ENCODE results near the gene CD209. TPM values are rescaled to one million over a fixed set of nuclear protein-coding genes. Genes with fewer than 3 reads are reported as not detected.

The CD209 gene
- total and polyA plus RNA-seq, 2 experiments from 2014 or later = not detected

DNA sequence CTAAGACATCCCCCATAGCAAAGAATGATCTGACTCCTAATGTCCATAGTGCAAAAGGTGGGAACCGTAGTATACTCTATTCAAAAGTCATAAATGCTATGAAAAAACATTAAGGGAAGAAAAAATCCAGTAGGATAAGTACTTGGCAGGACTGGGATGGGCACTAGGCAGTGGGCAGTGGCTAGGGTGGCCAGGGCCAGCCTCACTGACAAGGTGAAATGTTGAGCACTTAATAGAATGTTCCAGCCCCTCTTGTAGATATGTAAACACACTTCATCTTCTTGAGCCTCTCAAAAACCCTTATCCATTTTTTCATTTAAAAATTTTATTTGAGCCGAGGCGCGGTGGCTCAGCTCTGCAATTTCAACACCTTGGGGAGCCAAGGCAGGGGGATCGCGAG lies 14.0 kb downstream of the CD209 start:
- WGBS, 2 experiments (ENCODE audit: low coverage in 1 of 2, low lambda C conversion rate in 2 of 2, missing lambda C conversion rate in 2 of 2) = 21 to 29% methylated on average over 6 of the region's 6 CpGs
- no peak overlapping the region for H3K4me3 ChIP-seq
- no peak overlapping the region for H3K27ac ChIP-seq
- TF ChIP-seq EZH2 (IDR thresholded peaks at IDR 0.05; ENCODE audit: insufficient read depth, poor library complexity, severe bottlenecking) (no peak), EZH2phosphoT487 (IDR thresholded peaks at IDR 0.05; ENCODE audit: insufficient read depth, low read depth) (no peak)
- no peak overlapping the region for H2AFZ ChIP-seq
- H3K79me2 ChIP-seq (ENCODE audit: insufficient read depth) = no peaks in the 10 kb centered on the region
- H3K4me1 ChIP-seq (ENCODE audit: insufficient read depth) = no peaks in the 10 kb centered on the region
- H3K9me3 ChIP-seq (ENCODE audit: low read depth) = no peaks in the 10 kb centered on the region
- no peaks in the 10 kb centered on the region for H3K36me3 ChIP-seq (ENCODE audit: low read depth)
- no peak for DNase-seq
- H3K9ac ChIP-seq = no peak overlapping the region
- no peak overlapping the region for H3K4me2 ChIP-seq (ENCODE audit: unreplicated experiment)
- peaks cover 50% of the 10 kb centered on the region for H3K27me3 ChIP-seq (replicated peaks; ENCODE audit: insufficient read depth)
- no peaks in the 10 kb centered on the region for H4K20me1 ChIP-seq (ENCODE audit: insufficient read depth)
- in situ Hi-C loops (cut with MboI) = no loop called here
- H3F3A ChIP-seq (ENCODE audit: insufficient read depth) = no peaks in the 10 kb centered on the region
- H3K9me2 ChIP-seq (ENCODE audit: insufficient read depth) = no peaks in the 10 kb centered on the region

DNA sequence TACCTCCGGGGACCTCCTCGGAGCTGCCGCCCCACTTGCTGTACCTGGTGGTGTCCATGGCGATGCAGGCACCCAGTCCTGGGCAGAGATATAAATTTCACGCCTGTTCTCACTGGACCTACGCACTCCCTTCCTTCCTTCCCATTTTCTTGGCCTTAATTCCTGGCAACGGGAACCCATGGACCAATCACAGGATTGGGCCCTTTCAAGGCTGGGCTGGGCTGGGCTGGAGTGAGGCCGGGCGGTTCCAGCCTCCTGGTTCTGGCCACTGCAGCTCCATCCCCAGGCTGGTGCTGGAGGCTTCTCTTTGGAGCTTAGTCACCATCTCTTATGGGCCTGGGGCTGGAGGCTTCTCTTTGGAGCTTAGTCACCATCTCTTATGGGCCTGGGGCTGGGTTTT lies 15.3 kb downstream of the CD209 start, which contains the start of gene CLEC4G:
TSS of gene CLEC4G (minus strand) at position 66 of the 400 bp plus-strand sequence. CDS start at position 58, 8 bp downstream.
- H3K27me3 ChIP-seq (replicated peaks; ENCODE audit: insufficient read depth) = peaks cover 63% of the 10 kb centered on the region
- H3K9me3 ChIP-seq (ENCODE audit: low read depth) = no peaks in the 10 kb centered on the region
- no peaks in the 10 kb centered on the region for H3K4me1 ChIP-seq (ENCODE audit: insufficient read depth)
- H3K4me2 ChIP-seq (ENCODE audit: unreplicated experiment) = no peak within 1 kb of the TSS
- 13 to 18% methylated on average over 8 to 9 of the region's 9 CpGs for WGBS, 2 experiments (ENCODE audit: low coverage in 1 of 2, low lambda C conversion rate in 2 of 2, missing lambda C conversion rate in 2 of 2)
- H3K9me2 ChIP-seq (ENCODE audit: insufficient read depth) = no peaks in the 10 kb centered on the region
- no peak for TF ChIP-seq EZH2 (IDR thresholded peaks at IDR 0.05; ENCODE audit: insufficient read depth, poor library complexity, severe bottlenecking)
- TF ChIP-seq EZH2phosphoT487 (IDR thresholded peaks at IDR 0.05; ENCODE audit: insufficient read depth, low read depth) = no peak
- no peak within 1 kb of the TSS for H3K9ac ChIP-seq
- in situ Hi-C loops (cut with MboI) = no loop called here
- H3K4me3 ChIP-seq = no peak within 1 kb of the TSS
- no peaks in the 10 kb centered on the region for H3K36me3 ChIP-seq (ENCODE audit: low read depth)
- no peaks in the 10 kb centered on the region for H4K20me1 ChIP-seq (ENCODE audit: insufficient read depth)
- H3K79me2 ChIP-seq (ENCODE audit: insufficient read depth) = no peaks in the 10 kb centered on the region
- no peak for DNase-seq
- no peak within 1 kb of the TSS for H3K27ac ChIP-seq
- H3F3A ChIP-seq (ENCODE audit: insufficient read depth) = no peaks in the 10 kb centered on the region
- no peak within 1 kb of the TSS for H2AFZ ChIP-seq

DNA sequence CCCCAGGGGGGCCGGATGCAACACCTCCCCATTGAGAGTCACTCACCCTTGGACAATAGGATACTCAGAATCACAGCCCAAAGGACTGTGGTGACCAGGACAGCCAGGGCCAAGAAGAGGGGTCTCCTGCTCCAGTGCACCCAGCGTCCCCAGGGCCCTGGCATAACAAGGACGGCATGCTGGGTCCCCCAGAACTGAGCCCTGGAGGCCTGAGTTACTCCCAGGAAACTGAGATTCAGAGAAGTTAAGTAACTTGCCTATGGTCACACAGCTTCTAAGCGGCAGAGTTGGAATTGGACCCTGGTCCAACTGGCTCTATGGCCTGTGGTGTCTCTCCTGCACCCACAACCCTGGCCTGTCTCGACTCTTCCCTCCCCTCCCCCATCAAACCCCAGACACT lies 15.7 kb downstream of the CD209 start:
- in situ Hi-C loops (cut with MboI) = no loop called here
- no peaks in the 10 kb centered on the region for H4K20me1 ChIP-seq (ENCODE audit: insufficient read depth)
- TF ChIP-seq EZH2 (IDR thresholded peaks at IDR 0.05; ENCODE audit: insufficient read depth, poor library complexity, severe bottlenecking) (no peak), EZH2phosphoT487 (IDR thresholded peaks at IDR 0.05; ENCODE audit: insufficient read depth, low read depth) (no peak)

DNA sequence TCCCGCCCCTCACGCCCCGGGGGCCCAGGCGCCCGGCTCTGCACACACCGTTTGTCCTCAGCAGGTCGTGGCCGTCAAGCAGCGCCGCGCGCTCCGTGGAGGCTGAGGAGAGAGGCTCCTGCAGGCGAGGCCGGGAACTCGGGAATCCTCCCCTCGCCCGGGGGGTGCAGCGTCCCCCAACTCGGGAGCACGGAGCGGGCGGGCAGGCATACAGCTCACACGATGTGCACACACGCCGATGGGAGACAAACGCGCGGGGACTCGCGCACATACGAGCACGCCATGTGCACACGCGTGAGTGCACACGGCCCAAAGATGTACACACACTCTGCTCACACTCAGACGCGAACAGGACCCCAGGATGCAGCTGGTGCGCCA lies 16.1 kb downstream of the CD209 start:
- TF ChIP-seq EZH2 (IDR thresholded peaks at IDR 0.05; ENCODE audit: insufficient read depth, poor library complexity, severe bottlenecking) (no peak), EZH2phosphoT487 (IDR thresholded peaks at IDR 0.05; ENCODE audit: insufficient read depth, low read depth) (no peak)
- Histone ChIP-seq H3K36me3 (ENCODE audit: low read depth) (no peaks in the 10 kb centered on the region), H2AFZ (no peak overlapping the region), H3K4me1 (ENCODE audit: insufficient read depth) (no peaks in the 10 kb centered on the region), H3K9me2 (ENCODE audit: insufficient read depth) (no peaks in the 10 kb centered on the region), H4K20me1 (ENCODE audit: insufficient read depth) (no peaks in the 10 kb centered on the region), H3K4me3 (no peak overlapping the region), H3K27me3 (replicated peaks; ENCODE audit: insufficient read depth) (peaks cover 70% of the 10 kb centered on the region), H3F3A (ENCODE audit: insufficient read depth) (no peaks in the 10 kb centered on the region), H3K27ac (no peak overlapping the region), H3K9me3 (ENCODE audit: low read depth) (no peaks in the 10 kb centered on the region), H3K79me2 (ENCODE audit: insufficient read depth) (no peaks in the 10 kb centered on the region), H3K9ac (no peak overlapping the region), H3K4me2 (ENCODE audit: unreplicated experiment) (no peak overlapping the region)
- 28 to 35% methylated on average over 32 to 39 of the region's 39 CpGs for WGBS, 2 experiments (ENCODE audit: low coverage in 1 of 2, low lambda C conversion rate in 2 of 2, missing lambda C conversion rate in 2 of 2)
- in situ Hi-C loops (cut with MboI) = no loop called here
- DNase-seq = no peak

More for the DNA sequence above, 15.7 kb downstream of the CD209 start:
- no peaks in the 10 kb centered on the region for H3K36me3 ChIP-seq (ENCODE audit: low read depth)
- DNase-seq = no peak
- H3K4me3 ChIP-seq = no peak overlapping the region
- H3F3A ChIP-seq (ENCODE audit: insufficient read depth) = no peaks in the 10 kb centered on the region
- 53 to 69% methylated on average over 5 of the region's 5 CpGs for WGBS, 2 experiments (ENCODE audit: low coverage in 1 of 2, low lambda C conversion rate in 2 of 2, missing lambda C conversion rate in 2 of 2)
- no peak overlapping the region for H3K4me2 ChIP-seq (ENCODE audit: unreplicated experiment)
- no peaks in the 10 kb centered on the region for H3K9me3 ChIP-seq (ENCODE audit: low read depth)
- H2AFZ ChIP-seq = no peak overlapping the region
- no peaks in the 10 kb centered on the region for H3K9me2 ChIP-seq (ENCODE audit: insufficient read depth)
- no peaks in the 10 kb centered on the region for H3K79me2 ChIP-seq (ENCODE audit: insufficient read depth)
- no peak overlapping the region for H3K27ac ChIP-seq
- H3K9ac ChIP-seq = no peak overlapping the region
- H3K27me3 ChIP-seq (replicated peaks; ENCODE audit: insufficient read depth) = peaks cover 67% of the 10 kb centered on the region
- no peaks in the 10 kb centered on the region for H3K4me1 ChIP-seq (ENCODE audit: insufficient read depth)

All from GM23248 (cell line).